H1 (cell line): ENCODE data around the gene RNF5. TPM values are rescaled to one million over a fixed set of nuclear protein-coding genes. Genes with fewer than 3 reads are reported as not detected.
A peak's percentile ranks its signal among the peaks of the same experiment; 100 is the strongest.

Experiments used
- CTCF ChIA-PET: fragments of 300-600 bp; sonication (Branson Sonifier 250); formaldehyde crosslinking; loops from one replicate; lab custom pipeline; 2021; ENCODE audit not compliant: partially characterized antibody; lab: Charles Lee
- POLR2A ChIA-PET: fragments of 300-600 bp; sonication (Branson Sonifier 250); formaldehyde crosslinking; loops from one replicate; lab custom pipeline; 2021; ENCODE audit warnings: inconsistent platforms; ENCODE audit not compliant: partially characterized antibody; lab: Charles Lee
- DNase-seq, 2 experiments: peaks; one replicate each; pipeline versions ENCODE4 v3.0.0 to v3.0.0-alpha.2; 2010 to 2022; ENCODE audit warnings: low spot score in 2 of 2, low read depth in 1 of 2, mixed read lengths in 1 of 2
- FAIRE-seq: peaks from 2 replicates; lab custom pipeline; 2011; peaks lifted over from hg19 to GRCh38; lab: Jason Lieb, UNC
- H2AFZ ChIP-seq: 2 replicates; pipeline ENCODE4 v1.8.1; 2012; ENCODE audit warnings: low read length, inconsistent platforms
- H2AK5ac ChIP-seq: 2 replicates; pipeline ENCODE4 v1.6.1; 2013; ENCODE audit warnings: low read depth, low read length
- H2BK120ac ChIP-seq: replicated peaks from 2 replicates; pipeline ENCODE3; 2013; ENCODE audit warnings: low read depth, low read length, inconsistent platforms
- H2BK12ac ChIP-seq: 2 replicates; pipeline ENCODE4 v1.6.1; 2013; ENCODE audit warnings: low read depth, low read length
- H2BK15ac ChIP-seq: 2 replicates; pipeline ENCODE4 v1.6.1; 2013; ENCODE audit warnings: low read length
- H2BK20ac ChIP-seq: 2 replicates; pipeline ENCODE4 v1.6.1; 2013; ENCODE audit warnings: low read length
- H2BK5ac ChIP-seq: 2 replicates; pipeline ENCODE4 v1.6.1; 2013; ENCODE audit warnings: low read depth, low read length
- H3K14ac ChIP-seq: 2 replicates; pipeline ENCODE4 v1.6.1; 2013; ENCODE audit warnings: inconsistent platforms; ENCODE audit not compliant: insufficient read length
- H3K18ac ChIP-seq: 2 replicates; pipeline ENCODE4 v1.6.1; 2013; ENCODE audit warnings: low read length; ENCODE audit errors: extremely low read depth
- H3K23ac ChIP-seq: 2 replicates; pipeline ENCODE4 v1.6.1; 2013; ENCODE audit warnings: inconsistent platforms; ENCODE audit not compliant: insufficient read length
- H3K23me2 ChIP-seq: 2 replicates; pipeline ENCODE4 v1.6.1; 2013; ENCODE audit warnings: low read depth, low read length
- H3K27ac ChIP-seq: 2 replicates; pipeline ENCODE4 v1.6.1; 2011; ENCODE audit warnings: low read depth, low read length, inconsistent platforms
- H3K27me3 ChIP-seq, 4 experiments: replicated peaks in 1 of 4; 1 replicate in 1 of 4; 2 replicates in 3 of 4; pipeline versions ENCODE4 v1.6.1 to v1.8.1; 2011 to 2013; ENCODE audit warnings: low read length in 3 of 4, mild to moderate bottlenecking in 3 of 4, inconsistent platforms in 2 of 4, mixed read lengths in 2 of 4, moderate library complexity in 1 of 4; ENCODE audit not compliant: control insufficient read depth in 3 of 4, insufficient read depth in 3 of 4; ENCODE audit errors: extremely low read depth in 1 of 4
- H3K36me3 ChIP-seq, 4 experiments: 2 replicates each; pipeline versions ENCODE4 v1.6.1 to v1.8.1; 2011 to 2013; ENCODE audit warnings: mild to moderate bottlenecking in 4 of 4, low read length in 3 of 4, moderate library complexity in 2 of 4, control low read depth in 1 of 4, inconsistent platforms in 1 of 4; ENCODE audit not compliant: insufficient read depth in 4 of 4, control insufficient read depth in 2 of 4
- H3K4ac ChIP-seq: replicated peaks from 2 replicates; pipeline ENCODE3; 2013; ENCODE audit warnings: low read length, low read depth, mixed read lengths, inconsistent platforms; ENCODE audit not compliant: insufficient read length
- H3K4me1 ChIP-seq, 4 experiments: replicated peaks in 1 of 4; 1 replicate in 1 of 4; 2 replicates in 3 of 4; pipeline versions ENCODE4 v1.6.1 to v1.8.1; 2011 to 2013; ENCODE audit warnings: low read length in 3 of 4, inconsistent platforms in 2 of 4, mixed read lengths in 1 of 4; ENCODE audit not compliant: insufficient read depth in 4 of 4, control insufficient read depth in 3 of 4
- H3K4me2 ChIP-seq, 2 experiments: 2 replicates each; pipeline versions ENCODE4 v1.6.1 to v1.8.1; 2011 to 2013; ENCODE audit warnings: low read depth in 2 of 2, low read length in 2 of 2, control low read depth in 1 of 2, inconsistent platforms in 1 of 2, mild to moderate bottlenecking in 1 of 2; ENCODE audit not compliant: insufficient read depth in 1 of 2
- H3K4me3 ChIP-seq, 4 experiments: fragments of 200-600, 300-600 bp in 1 of 4; sonication (generic), shearing (Covaris generic), sonication (Bioruptor Twin) in 1 of 4; 2 replicates each; pipeline versions ENCODE4 v1.5.1 to v1.8.1; 2011 to 2016; ENCODE audit warnings: low read length in 4 of 4, low read depth in 3 of 4, control low read depth in 2 of 4, inconsistent platforms in 2 of 4, mild to moderate bottlenecking in 2 of 4, mixed read lengths in 1 of 4, moderate library complexity in 1 of 4; ENCODE audit not compliant: insufficient read depth in 2 of 4; ENCODE audit errors: extremely low read depth in 1 of 4
- H3K56ac ChIP-seq: replicated peaks from 2 replicates; pipeline ENCODE3; 2013; ENCODE audit warnings: low read depth, mild to moderate bottlenecking, mixed read lengths, low read length, inconsistent platforms; ENCODE audit not compliant: insufficient read length
- H3K79me1 ChIP-seq: 2 replicates; pipeline ENCODE4 v1.6.1; 2013; ENCODE audit warnings: low read depth, low read length, control low read depth
- H3K79me2 ChIP-seq, 2 experiments: 2 replicates each; pipeline versions ENCODE4 v1.6.1 to v1.8.1; 2012 to 2013; ENCODE audit warnings: low read length in 2 of 2, mild to moderate bottlenecking in 2 of 2, inconsistent platforms in 1 of 2; ENCODE audit not compliant: insufficient read depth in 2 of 2, control insufficient read depth in 1 of 2
- H3K9ac ChIP-seq, 4 experiments: replicated peaks in 1 of 4; 1 replicate in 1 of 4; 2 replicates in 3 of 4; pipeline versions ENCODE4 v1.6.1 to v1.8.1; 2011 to 2013; ENCODE audit warnings: low read depth in 3 of 4, low read length in 3 of 4, control low read depth in 2 of 4, mild to moderate bottlenecking in 2 of 4, moderate library complexity in 2 of 4, inconsistent platforms in 1 of 4; ENCODE audit errors: extremely low read depth in 1 of 4
- H3K9me3 ChIP-seq, 2 experiments: 2 replicates each; pipeline versions ENCODE4 v1.6.1 to v1.8.1; 2012 to 2013; ENCODE audit warnings: mild to moderate bottlenecking in 2 of 2, moderate library complexity in 2 of 2, control low read depth in 1 of 2, inconsistent platforms in 1 of 2, low read depth in 1 of 2, low read length in 1 of 2, mixed read lengths in 1 of 2; ENCODE audit not compliant: insufficient read depth in 2 of 2
- H4K20me1 ChIP-seq, 2 experiments: replicated peaks in 1 of 2; 2 replicates each; pipeline versions ENCODE3 to v1.8.1; 2011 to 2013; ENCODE audit warnings: inconsistent platforms in 2 of 2, low read length in 2 of 2, mild to moderate bottlenecking in 1 of 2; ENCODE audit not compliant: insufficient read depth in 2 of 2, control insufficient read depth in 1 of 2
- H4K5ac ChIP-seq: 2 replicates; pipeline ENCODE4 v1.6.1; 2013; ENCODE audit warnings: low read length, low read depth, mixed read lengths, inconsistent platforms; ENCODE audit not compliant: insufficient read length
- H4K8ac ChIP-seq: 2 replicates; pipeline ENCODE4 v1.8.0; 2013; ENCODE audit warnings: mild to moderate bottlenecking, moderate library complexity, low read length, inconsistent platforms; ENCODE audit not compliant: insufficient read depth; ENCODE audit errors: extremely low read depth
- H4K91ac ChIP-seq: replicated peaks from 2 replicates; pipeline ENCODE3; 2013; ENCODE audit warnings: low read length, mixed read lengths, inconsistent platforms; ENCODE audit not compliant: insufficient read length
- WGBS, 2 experiments: shearing (Covaris generic) in 1 of 2; methylation state at CpG; one replicate each; pipeline versions ENCODE4 v1.1.6 to v1.1.7; 2013 to 2015; ENCODE audit warnings: low lambda C conversion rate in 2 of 2, mixed read lengths in 2 of 2, inconsistent platforms in 1 of 2, low coverage in 1 of 2, missing lambda C conversion rate in 1 of 2; ENCODE audit not compliant: insufficient replicate concordance in 2 of 2, insufficient coverage in 1 of 2, insufficient read length in 1 of 2; ENCODE audit errors: extremely low coverage in 1 of 2, missing lambda C conversion rate in 1 of 2; 5-methylcytosine and 5-hydroxymethylcytosine counted together
- polyA plus RNA-seq, 7 experiments: library from polyadenylated mRNA; depleted of rRNA in 3 of 7; stranded (reverse) in 5 of 7; unstranded in 2 of 7; fragments of >200 nt in 5 of 7; fragments of 200-250 nt in 2 of 7; gene quantifications; 1 replicate in 5 of 7; 2 replicates in 1 of 7; 4 replicates in 1 of 7; pipeline versions ENCODE4 v1.2.1 to v1.2.3, GENCODE V29; 2011 to 2013; ENCODE audit warnings: missing spikeins in 2 of 7, mixed read lengths in 2 of 7
- total RNA-seq: library from RNA; stranded (reverse); fragmentation: NEBNext Ultra II Directional; extraction: Animal tissue kit (Norgen Biotek cat#: 25700); gene quantifications from 2 replicates; pipeline ENCODE4 v1.2.1, GENCODE V29; 2021

RNF5 gene
- total and polyA plus RNA-seq, 2 of the 8 experiments (the other 6 are each of a cell fraction or from before 2014, with no cell fraction given): 90.0 to 158 TPM

GRCh38 chr6:32176476-32177182 is 1.6 kb upstream of the RNF5 start:
- Histone ChIP-seq H3K18ac (peak overlapping the region; percentile 97), H2BK5ac (peak overlapping the region; percentile 97), H2BK15ac (no peak overlapping the region), H2BK12ac (peak overlapping the region; percentile 86; the same call in 1 of the 2 replicates), H2AFZ (no peak overlapping the region), H2BK20ac (peak overlapping the region; percentile 38; the same call in 1 of the 2 replicates), H3K79me2 (peaks cover 13 to 48% of the 10 kb centered on the region in 2 experiments), H3K4me1 (peaks cover 5 to 21% (median 9%) of the 10 kb centered on the region in 4 experiments; a peak in 6 of 7 replicates), H3K4me2 (peak overlapping the region; percentile 99 to 100), H3K9me3 (no peaks in the 10 kb centered on the region), H4K5ac (peak overlapping the region; percentile 79), H2BK120ac (peak overlapping the region; percentile 8), H3K79me1 (peaks cover 9% of the 10 kb centered on the region; the same call in 1 of the 2 replicates), H3K27ac (peak overlapping the region; percentile 95), H3K23ac (no peak overlapping the region), H3K27me3 (no peaks in the 10 kb centered on the region), H3K14ac (no peak overlapping the region), H3K4me3 (peak overlapping the region; percentile 91 to 99 (median 95)), H4K8ac (no peak overlapping the region), H4K20me1 (peaks cover 3 to 6% of the 10 kb centered on the region in 2 experiments), H3K56ac (peak overlapping the region; percentile 26), H3K23me2 (peaks cover 26% of the 10 kb centered on the region), H3K4ac (peak overlapping the region; percentile 88), H3K9ac (peak overlapping the region; percentile 54 to 96 (median 86)), H3K36me3 (peaks cover 2 to 19% (median 9%) of the 10 kb centered on the region in 4 experiments; a peak in 7 of 8 replicates), H4K91ac (peak overlapping the region; percentile 73), H2AK5ac (peak overlapping the region; percentile 91)
- FAIRE-seq (no peak), DNase-seq (peak in 1 of 2 experiments; percentile 46)
- WGBS, 2 experiments: 6 to 100% methylated on average over 1 to 5 of the region's 5 CpGs
- POLR2A ChIA-PET: interaction anchor here (0.6 to 7.9 kb wide), 18 partner anchors 9 to 795 kb away, joined by 3 to 194 read pairs (median 6); partner anchors contain the start of genes ATF6B, EGFL8, FKBPL and GPSM3
- CTCF ChIA-PET: interaction anchor here (0.8 to 2.4 kb wide), 5 partner anchors 10 to 78 kb away, joined by 3 to 10 read pairs (median 3); no protein-coding TSS in a partner anchor
